ENCODE measurements around the gene FOXA3.

GRCh38 chr19:45879055-45879454 lies 14.9 kb downstream of the FOXA3 start:
- no peak for TF ChIP-seq CTCF (optimal IDR thresholded peaks at IDR 0.05 in 1 of 3, IDR thresholded peaks at IDR 0.05 in 1 of 3, conservative IDR thresholded peaks at IDR 0.05 in 1 of 3; ENCODE audit: extremely low read depth in 1 of 3, insufficient read depth in 2 of 3, low read length in 3 of 3)
- no peak for TF ChIP-seq EZH2 (IDR thresholded peaks at IDR 0.05; ENCODE audit: low read length)

All from keratinocyte (primary cell).